GM21529 (cell line): ENCODE measurements around the gene FSCN2.
A peak's percentile ranks its signal among the peaks of the same experiment; 100 is the strongest.

Experiments
- ATAC-seq: cut with Tn5 transposase; IDR thresholded peaks from one replicate; pipeline ENCODE4 v1.9.1; 2021; ENCODE audit not compliant: unreplicated experiment

The FSCN2 gene

GRCh38 chr17:81527591-81528383 is at the start of gene FSCN2:
Gene FSCN2, plus strand, starts transcription at chr17:81528377. Its CDS starts 155 bp downstream, at chr17:81528532.
- no peak for ATAC-seq

DNA sequence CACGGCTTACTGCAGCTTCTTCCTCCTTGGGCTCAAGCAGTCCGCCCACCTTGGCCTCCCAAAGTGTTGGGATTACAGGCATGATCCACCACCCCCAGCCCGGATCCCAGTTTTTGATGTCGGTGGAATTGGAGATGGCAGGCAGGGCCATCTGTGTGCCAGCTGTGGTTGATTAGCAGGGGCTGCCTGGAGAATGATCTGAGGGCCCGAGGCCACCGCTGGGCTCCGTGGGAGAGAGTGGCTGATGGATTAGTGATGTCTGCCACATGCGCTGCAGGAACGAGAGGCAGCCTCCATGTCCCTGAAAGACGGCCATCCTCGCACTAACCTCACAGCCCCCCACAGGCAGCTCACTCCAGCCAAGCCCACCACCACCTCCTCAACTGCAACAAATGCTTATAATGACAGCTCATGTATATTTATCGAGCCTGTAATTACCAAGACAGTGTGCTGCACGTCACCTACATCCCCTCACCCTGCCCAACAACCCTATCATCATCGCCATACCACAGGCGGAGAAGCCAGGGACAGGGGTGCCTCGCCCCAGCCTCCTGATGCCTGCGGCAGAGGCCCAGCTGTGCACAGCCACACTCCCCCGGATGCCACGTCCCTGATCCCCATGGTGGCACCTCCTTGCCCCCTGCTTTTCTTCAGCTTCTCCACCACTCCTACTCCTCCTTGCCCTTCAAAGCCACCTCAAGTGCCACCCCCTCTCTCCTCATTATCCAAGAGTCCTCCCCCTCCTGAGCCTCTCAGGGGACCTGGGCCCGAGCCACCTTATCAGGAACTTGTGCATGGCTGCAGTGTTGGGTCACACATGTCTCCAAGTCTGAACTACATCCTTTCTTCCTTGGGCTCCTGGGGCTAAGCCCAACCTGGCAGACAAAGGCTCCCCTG is 48.8 kb upstream of the FSCN2 start:
- ATAC-seq = no peak

DNA sequence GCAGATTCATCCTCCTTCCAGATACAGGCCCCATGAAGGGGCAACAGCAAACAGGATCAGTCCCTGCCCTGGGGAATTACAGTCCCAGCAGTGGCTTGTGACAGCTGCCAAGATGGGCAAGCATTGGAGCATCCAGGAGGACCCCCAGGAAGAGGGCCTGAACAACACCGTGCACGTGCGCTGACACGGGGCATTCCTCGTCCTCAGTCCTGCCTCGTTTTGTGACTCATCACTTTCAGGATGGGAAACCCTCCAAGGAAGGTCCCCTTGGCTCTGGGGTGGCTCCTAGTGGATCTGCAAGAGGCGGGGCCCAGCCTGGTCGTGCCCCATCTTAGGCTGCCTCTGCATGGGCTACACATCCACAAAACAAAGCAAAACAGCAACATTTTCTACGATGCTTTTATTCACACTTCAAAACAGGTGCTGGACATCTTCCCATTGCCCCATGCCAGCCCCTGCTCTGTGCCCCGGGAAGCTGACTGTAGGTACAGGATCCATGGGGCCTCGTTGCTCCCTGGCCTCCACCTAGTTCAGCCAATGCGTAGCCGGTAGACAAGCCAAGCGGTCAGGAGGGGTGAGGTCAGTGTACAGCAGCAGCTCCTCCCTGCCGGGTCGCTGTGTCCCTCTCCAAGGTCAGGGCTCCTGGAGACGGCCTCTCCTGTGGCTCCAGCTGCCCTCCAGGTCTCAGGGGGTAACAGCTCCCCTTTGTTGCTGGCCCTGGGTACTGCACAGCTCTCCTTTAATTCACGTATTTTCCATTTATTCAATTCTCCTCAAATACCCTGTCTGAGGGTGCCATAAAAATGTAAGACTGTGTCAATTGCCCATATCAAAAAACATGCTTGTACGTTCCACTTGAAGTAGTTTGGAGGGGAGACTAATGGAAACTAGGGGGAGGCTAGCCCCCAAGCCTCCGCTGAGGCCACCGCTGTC is 47.8 kb upstream of the FSCN2 start:
- no peak for ATAC-seq

DNA sequence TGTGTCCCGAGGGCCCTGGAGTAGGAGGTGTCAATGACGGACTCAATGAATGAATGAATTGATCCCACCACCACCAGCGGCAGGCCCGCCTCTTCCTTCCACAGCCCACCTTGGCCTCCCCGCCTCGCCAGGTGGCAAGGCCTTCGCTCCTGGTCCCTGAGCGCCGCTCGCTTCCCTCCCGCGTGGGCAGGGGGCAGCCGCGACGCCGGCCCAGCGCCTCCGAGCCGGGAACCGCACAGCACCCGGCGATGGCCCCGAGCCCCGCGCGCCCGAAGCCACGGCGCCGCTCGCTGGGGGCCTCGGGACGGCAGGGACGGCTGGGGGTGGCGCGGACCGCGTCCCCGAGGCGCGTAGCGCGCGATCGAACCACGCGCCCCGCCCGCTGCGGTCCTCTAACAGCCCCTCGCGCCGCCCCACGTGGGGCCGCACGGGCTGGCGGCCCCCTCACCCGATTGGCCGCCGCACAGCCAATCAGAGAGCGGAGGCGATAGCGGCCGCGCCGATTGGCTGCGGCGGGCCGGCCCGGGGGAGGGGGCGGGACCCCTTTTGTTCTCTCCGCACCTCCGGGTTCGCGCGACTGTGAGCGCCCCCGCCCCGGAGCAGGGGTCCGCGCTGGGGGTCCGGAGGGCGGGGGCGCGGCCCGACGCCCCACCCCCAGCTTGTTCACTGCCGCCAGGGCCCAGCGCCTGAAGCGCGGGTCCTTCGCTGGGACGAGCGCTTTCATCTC is 46.9 kb upstream of the FSCN2 start:
- no peak for ATAC-seq

GRCh38 chr17:81481815-81482505 is 46.2 kb upstream of the FSCN2 start:
- no peak for ATAC-seq

DNA sequence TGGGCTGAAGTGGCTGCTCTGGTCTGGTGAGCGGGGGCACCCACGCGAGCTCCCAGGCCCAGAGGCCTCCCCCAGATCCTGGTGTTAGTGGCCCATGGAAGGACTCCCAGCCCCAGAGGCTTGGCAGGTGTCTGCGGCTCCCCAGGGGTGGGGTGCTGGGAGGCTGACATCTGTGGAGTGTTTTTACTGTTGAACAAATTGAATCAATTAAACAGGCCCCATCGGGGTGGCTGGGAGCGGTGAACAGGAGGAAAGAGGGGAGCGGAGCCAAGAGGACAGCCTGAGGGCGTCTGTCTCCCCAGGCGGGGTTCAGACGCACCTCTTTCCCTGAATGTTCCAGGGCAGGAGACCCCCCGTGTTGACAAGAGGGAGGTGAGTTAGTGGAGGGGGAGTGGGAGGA is 45.5 kb upstream of the FSCN2 start:
- no peak for ATAC-seq

GRCh38 chr17:81483085-81483861 is 44.9 kb upstream of the FSCN2 start:
- ATAC-seq = peak; percentile 37

DNA sequence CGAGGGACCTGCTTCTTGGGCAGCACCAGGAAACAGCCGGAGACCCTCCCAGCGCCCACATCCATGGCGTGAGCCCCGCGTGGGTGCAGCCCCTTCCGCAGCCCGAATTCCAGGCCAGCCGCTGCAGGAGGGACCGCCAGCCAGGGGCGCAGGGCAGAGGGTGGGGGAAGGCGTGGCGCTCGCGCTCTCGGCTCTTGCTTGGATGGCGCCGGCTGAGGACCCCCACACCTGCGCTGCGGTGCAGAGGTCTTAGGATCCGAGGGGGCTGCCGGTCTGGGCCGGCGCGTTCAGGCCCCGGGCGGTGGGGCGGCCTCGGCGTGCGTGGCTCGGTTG is 44.3 kb upstream of the FSCN2 start:
- ATAC-seq = no peak

- ATAC-seq = peak; percentile 54
Measured at GRCh38 chr17:81484195-81484979, 43.8 kb upstream of the FSCN2 start.

DNA sequence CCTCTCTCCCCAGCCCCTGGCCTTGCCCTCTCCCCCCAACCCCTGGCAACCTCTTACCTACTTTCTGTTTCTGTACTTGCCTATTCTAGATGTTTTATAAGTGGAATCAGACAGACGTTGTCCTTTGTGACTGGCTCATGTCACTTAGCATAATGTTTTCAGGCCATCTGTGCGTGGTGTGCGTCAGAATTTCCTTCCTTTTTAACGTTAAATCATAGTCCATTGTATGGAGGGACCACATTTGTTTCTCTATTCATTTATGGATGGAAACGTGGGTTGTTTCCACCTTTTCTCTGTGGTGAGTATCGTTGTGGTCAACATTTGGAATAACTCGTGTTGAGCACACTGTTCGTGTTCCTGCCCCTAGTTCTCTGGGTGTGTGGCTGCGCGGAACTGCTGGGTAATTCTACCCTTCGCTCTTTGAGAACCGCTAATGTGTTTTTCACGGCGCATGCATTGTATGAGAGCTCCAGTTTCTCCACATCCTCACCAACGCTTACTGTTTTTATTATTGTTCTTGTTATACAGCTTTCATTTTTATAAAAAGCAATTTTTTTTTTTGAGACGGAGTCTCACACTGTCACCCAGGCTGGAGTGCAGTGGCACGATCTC is 41.9 kb upstream of the FSCN2 start:
- ATAC-seq = no peak

- no peak for ATAC-seq
Measured at GRCh38 chr17:81487089-81487486, 41.1 kb upstream of the FSCN2 start.

- peak; percentile 41 for ATAC-seq
Measured at GRCh38 chr17:81487487-81488275, 40.5 kb upstream of the FSCN2 start.

DNA sequence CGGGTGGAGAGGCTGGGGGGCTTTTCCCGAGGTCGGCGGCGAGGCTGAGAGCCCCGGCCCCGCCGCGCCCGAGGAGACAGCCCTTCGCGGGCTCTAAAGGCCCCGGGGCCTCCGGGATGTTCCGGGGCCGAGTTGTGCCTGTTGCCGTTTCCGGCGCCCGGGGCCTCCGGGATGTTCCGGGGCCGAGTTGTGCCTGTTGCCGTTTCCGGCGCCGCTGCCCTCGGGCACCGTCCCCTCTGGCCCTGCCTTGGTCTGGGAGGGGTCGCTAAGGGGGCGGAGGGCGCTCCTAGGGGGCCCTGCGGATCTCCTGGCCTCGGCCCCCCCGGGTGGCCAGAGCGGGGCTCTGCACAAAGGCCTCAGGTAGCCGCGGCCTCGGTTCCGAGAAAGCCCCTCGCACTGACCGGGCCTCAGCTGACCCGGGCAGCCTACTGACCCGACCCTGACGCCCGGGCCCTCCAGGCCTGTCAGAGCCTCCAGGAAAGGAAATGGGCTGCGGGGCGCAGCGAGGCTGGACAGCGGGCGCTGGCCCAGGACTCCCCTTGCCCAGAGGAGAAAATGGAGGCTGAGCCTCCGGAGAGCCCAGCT is 39.8 kb upstream of the FSCN2 start:
- ATAC-seq = no peak

GRCh38 chr17:81489012-81489997 is 38.9 kb upstream of the FSCN2 start:
- no peak for ATAC-seq
